Hepatocyte (in vitro differentiated cells): ENCODE data around the gene DPF3. TPM values are rescaled to one million over a fixed set of nuclear protein-coding genes. Genes with fewer than 3 reads are reported as not detected.

Source experiments
- DNase-seq: peaks from one replicate; pipeline ENCODE4 v3.0.0-alpha.2; 2016; ENCODE audit warnings: low spot score
- H2AFZ ChIP-seq: fragments of 200-600 bp; sonication (generic); 2 replicates; pipeline ENCODE4 v1.6.0; 2016; ENCODE audit warnings: antibody characterized with exemption, mild to moderate bottlenecking
- H3K27ac ChIP-seq: fragments of 200-600 bp; sonication (generic); 2 replicates; pipeline ENCODE4 v1.5.1; 2016; ENCODE audit warnings: mild to moderate bottlenecking
- H3K27me3 ChIP-seq: fragments of 200-600 bp; sonication (generic); 2 replicates; pipeline ENCODE4 v1.6.1; 2016
- H3K36me3 ChIP-seq: fragments of 200-600 bp; sonication (generic); replicated peaks from 2 replicates; pipeline ENCODE4 v1.5.1; 2016; ENCODE audit warnings: low read depth; ENCODE audit not compliant: insufficient read depth
- H3K4me1 ChIP-seq: fragments of 200-600 bp; sonication (generic); 2 replicates; pipeline ENCODE4 v1.5.1; 2016; ENCODE audit warnings: mild to moderate bottlenecking, moderate library complexity; ENCODE audit not compliant: insufficient read depth
- H3K4me2 ChIP-seq: fragments of 200-600 bp; sonication (generic); 2 replicates; pipeline ENCODE4 v1.6.0; 2016
- H3K4me3 ChIP-seq: fragments of 200-600 bp; sonication (generic); 2 replicates; pipeline ENCODE4 v1.5.1; 2016; ENCODE audit warnings: mild to moderate bottlenecking
- H3K79me2 ChIP-seq: fragments of 200-600 bp; sonication (generic); 2 replicates; pipeline ENCODE4 v1.6.0; 2017; ENCODE audit warnings: mild to moderate bottlenecking
- H3K9me2 ChIP-seq: fragments of 200-600 bp; sonication (generic); replicated peaks from 2 replicates; pipeline ENCODE4 v1.6.0; 2017; ENCODE audit warnings: mild to moderate bottlenecking; ENCODE audit not compliant: insufficient read depth
- H3K9me3 ChIP-seq: fragments of 200-600 bp; sonication (generic); 2 replicates; pipeline ENCODE4 v1.5.1; 2016; ENCODE audit warnings: low read depth, mild to moderate bottlenecking
- H4K20me1 ChIP-seq: fragments of 200-600 bp; sonication (generic); 2 replicates; pipeline ENCODE4 v1.6.0; 2016; ENCODE audit warnings: mild to moderate bottlenecking; ENCODE audit not compliant: insufficient read depth, poor library complexity, severe bottlenecking
- EZH2 ChIP-seq: fragments of 200-600 bp; sonication (generic); IDR thresholded peaks from 2 replicates; pipeline ENCODE4 v1.6.1; 2016; ENCODE audit warnings: antibody characterized with exemption, mild to moderate bottlenecking, borderline replicate concordance
- EZH2phosphoT487 ChIP-seq: fragments of 200-600 bp; sonication (generic); IDR thresholded peaks from one replicate; pipeline ENCODE4 v1.6.1; 2018; ENCODE audit warnings: antibody characterized with exemption, mild to moderate bottlenecking, low read depth, moderate library complexity; ENCODE audit not compliant: unreplicated experiment, severe bottlenecking
- WGBS: methylation state at CpG from one replicate; pipeline ENCODE4 v1.1.6; 2016; ENCODE audit warnings: low lambda C conversion rate; ENCODE audit errors: missing lambda C conversion rate; 5-methylcytosine and 5-hydroxymethylcytosine counted together
- polyA plus RNA-seq: library from polyadenylated mRNA; unstranded; fragments of >200 nt; fragmentation: Nextera tagmentation; extraction: Ambion mirVana; gene quantifications from 2 replicates; pipeline ENCODE4 v1.2.1, GENCODE V29; 2016
- total RNA-seq: library from RNA; depleted of rRNA; stranded (reverse); fragments of >200 nt; gene quantifications from 2 replicates; pipeline ENCODE4 v1.2.3, GENCODE V29; 2014
- TF ChIP-seq, protein P1 (sequence below): fragments of 200-600 bp; sonication (generic); IDR thresholded peaks from 2 replicates; pipeline ENCODE4 v1.5.1; 2016; ENCODE audit warnings: antibody characterized with exemption, mild to moderate bottlenecking; ENCODE audit not compliant: poor library complexity

The DPF3 gene
- total and polyA plus RNA-seq, 2 experiments from 2014 or later = 0.21 to 0.47 TPM

DNA sequence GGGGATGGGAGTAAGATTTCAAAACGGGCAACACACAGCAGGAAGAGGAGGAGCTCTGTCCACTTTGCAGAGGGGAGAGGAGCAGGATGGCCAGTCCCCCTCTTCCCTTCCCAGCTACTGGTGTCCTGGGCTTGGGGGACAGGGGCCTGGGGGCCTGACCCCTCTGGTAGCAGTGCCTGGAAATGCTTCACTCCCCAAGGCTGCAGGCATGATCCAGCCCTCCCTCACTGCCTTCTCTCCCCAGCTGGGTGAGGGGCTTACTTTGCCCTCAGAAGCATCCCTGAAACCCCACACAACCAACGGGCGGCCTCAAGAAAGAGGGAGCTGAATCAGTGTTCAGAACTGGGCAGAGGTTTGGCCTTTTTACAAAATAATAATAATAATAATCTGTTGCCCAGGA, 279.5 kb downstream of the DPF3 start:
- H3K9me3 ChIP-seq = no peaks in the 10 kb centered on the region
- TF ChIP-seq, protein P1, sequence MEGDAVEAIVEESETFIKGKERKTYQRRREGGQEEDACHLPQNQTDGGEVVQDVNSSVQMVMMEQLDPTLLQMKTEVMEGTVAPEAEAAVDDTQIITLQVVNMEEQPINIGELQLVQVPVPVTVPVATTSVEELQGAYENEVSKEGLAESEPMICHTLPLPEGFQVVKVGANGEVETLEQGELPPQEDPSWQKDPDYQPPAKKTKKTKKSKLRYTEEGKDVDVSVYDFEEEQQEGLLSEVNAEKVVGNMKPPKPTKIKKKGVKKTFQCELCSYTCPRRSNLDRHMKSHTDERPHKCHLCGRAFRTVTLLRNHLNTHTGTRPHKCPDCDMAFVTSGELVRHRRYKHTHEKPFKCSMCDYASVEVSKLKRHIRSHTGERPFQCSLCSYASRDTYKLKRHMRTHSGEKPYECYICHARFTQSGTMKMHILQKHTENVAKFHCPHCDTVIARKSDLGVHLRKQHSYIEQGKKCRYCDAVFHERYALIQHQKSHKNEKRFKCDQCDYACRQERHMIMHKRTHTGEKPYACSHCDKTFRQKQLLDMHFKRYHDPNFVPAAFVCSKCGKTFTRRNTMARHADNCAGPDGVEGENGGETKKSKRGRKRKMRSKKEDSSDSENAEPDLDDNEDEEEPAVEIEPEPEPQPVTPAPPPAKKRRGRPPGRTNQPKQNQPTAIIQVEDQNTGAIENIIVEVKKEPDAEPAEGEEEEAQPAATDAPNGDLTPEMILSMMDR = no peak
- no peak for TF ChIP-seq EZH2phosphoT487
- TF ChIP-seq EZH2 = no peak
- no peak overlapping the region for H3K27ac ChIP-seq
- no peaks in the 10 kb centered on the region for H3K36me3 ChIP-seq
- no peaks in the 10 kb centered on the region for H3K27me3 ChIP-seq
- WGBS = 87% methylated on average over 3 of the region's 3 CpGs
- H3K4me1 ChIP-seq = peaks cover 3% of the 10 kb centered on the region
- no peak overlapping the region for H3K4me2 ChIP-seq
- H4K20me1 ChIP-seq = no peaks in the 10 kb centered on the region
- no peak overlapping the region for H2AFZ ChIP-seq
- H3K9me2 ChIP-seq = no peaks in the 10 kb centered on the region
- no peak for DNase-seq
- no peak overlapping the region for H3K4me3 ChIP-seq
- no peaks in the 10 kb centered on the region for H3K79me2 ChIP-seq

DNA sequence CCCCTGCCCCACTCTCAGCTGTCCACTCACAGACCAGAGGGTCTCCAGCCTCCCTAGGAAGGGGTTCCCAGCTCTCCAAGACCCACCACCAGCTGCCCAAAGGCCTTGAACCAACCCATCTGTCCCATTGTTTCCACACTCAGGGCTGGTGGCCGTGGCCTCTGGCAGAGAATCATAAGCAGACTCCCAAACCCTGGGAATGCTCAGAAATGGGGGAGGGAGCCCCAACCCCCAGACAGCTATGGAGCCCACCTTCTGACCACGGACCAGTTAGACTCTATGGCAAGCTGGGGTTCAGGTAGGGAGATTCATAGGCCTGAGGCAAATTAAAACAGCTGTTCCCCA, 280.0 kb downstream of the DPF3 start:
- no peaks in the 10 kb centered on the region for H3K9me2 ChIP-seq
- WGBS = 77% methylated on average over 2 of the region's 2 CpGs
- no peak for DNase-seq
- peaks cover 6% of the 10 kb centered on the region for H3K4me1 ChIP-seq
- H3K4me2 ChIP-seq = no peak overlapping the region
- H3K79me2 ChIP-seq = no peaks in the 10 kb centered on the region
- no peak overlapping the region for H2AFZ ChIP-seq
- H3K4me3 ChIP-seq = no peak overlapping the region
- no peaks in the 10 kb centered on the region for H4K20me1 ChIP-seq
- H3K27me3 ChIP-seq = no peaks in the 10 kb centered on the region
- no peaks in the 10 kb centered on the region for H3K36me3 ChIP-seq
- TF ChIP-seq, protein P1 = no peak
- TF ChIP-seq EZH2 (no peak), EZH2phosphoT487 (no peak)
- no peaks in the 10 kb centered on the region for H3K9me3 ChIP-seq
- H3K27ac ChIP-seq = no peak overlapping the region

DNA sequence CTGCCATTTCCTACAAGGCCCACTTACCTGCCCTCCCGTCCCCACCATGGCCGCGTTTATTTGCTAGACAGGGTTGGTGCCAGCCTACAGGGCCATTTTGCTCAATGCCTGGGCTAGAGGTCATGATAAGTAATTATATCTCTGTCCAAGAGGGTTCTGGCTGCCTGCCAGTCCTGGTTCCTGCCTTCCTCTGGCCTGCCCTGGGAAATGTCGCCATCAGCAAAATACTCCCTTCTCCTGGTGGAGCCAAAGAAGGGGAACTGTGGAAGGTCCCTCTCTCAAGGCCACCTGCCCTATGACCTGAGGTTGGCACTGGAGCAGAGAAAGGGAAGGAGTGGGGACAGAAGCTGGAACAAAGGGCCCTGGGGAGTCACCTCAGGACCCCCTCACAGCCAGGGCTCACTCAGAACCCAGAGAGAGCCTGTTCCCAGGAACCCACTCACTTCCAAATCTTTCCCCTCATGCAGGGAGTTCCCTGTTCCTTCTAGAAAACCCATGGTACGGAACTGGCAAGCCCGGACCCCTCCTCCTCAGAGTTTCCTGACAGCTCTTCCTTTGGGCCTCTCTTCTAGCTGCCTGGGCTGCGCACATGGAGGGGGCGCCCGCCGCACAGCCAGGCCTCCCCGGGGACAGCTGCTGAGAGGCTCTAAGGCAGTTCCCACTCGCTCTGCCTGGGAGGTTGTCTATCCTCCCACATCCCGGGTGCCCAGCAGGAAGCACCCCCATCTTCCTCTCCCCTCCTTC, 280.5 kb downstream of the DPF3 start:
- H3K4me1 ChIP-seq = peaks cover 11% of the 10 kb centered on the region
- 79% methylated on average over 12 of the region's 13 CpGs for WGBS
- H3K9me2 ChIP-seq = no peaks in the 10 kb centered on the region
- H3K27ac ChIP-seq = no peak overlapping the region
- no peak overlapping the region for H3K4me2 ChIP-seq
- no peaks in the 10 kb centered on the region for H3K79me2 ChIP-seq
- TF ChIP-seq EZH2phosphoT487 = no peak
- TF ChIP-seq, protein P1 = no peak
- no peaks in the 10 kb centered on the region for H3K9me3 ChIP-seq
- no peaks in the 10 kb centered on the region for H3K27me3 ChIP-seq
- H4K20me1 ChIP-seq = no peaks in the 10 kb centered on the region
- peak; percentile 52 for DNase-seq
- H2AFZ ChIP-seq = no peak overlapping the region
- H3K4me3 ChIP-seq = no peak overlapping the region
- no peaks in the 10 kb centered on the region for H3K36me3 ChIP-seq
